GM13976 (cell line): Measurements from ENCODE around the gene OR10D3.

Experiments
- DNase-seq: peaks from one replicate; pipeline ENCODE4 v3.0.0; 2012; ENCODE audit warnings: low spot score
- CTCF ChIP-seq: IDR thresholded peaks from 2 replicates; pipeline ENCODE4 v1.5.1; 2012; ENCODE audit warnings: borderline replicate concordance, mild to moderate bottlenecking; ENCODE audit not compliant: insufficient read depth; ENCODE audit errors: extremely low read depth, missing control alignments, control extremely low read depth
- in situ Hi-C: fragments of 300-500 bp; cut with MboI; formaldehyde crosslinking; loops from one replicate; pipeline ENCODE4 v1.12.0; 2022; ENCODE audit warnings: low sequenced_read_pairs, mixed read lengths, inconsistent platforms; ENCODE audit not compliant: unreplicated experiment

OR10D3 gene, protein sequence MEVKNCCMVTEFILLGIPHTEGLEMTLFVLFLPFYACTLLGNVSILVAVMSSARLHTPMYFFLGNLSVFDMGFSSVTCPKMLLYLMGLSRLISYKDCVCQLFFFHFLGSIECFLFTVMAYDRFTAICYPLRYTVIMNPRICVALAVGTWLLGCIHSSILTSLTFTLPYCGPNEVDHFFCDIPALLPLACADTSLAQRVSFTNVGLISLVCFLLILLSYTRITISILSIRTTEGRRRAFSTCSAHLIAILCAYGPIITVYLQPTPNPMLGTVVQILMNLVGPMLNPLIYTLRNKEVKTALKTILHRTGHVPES

DNA sequence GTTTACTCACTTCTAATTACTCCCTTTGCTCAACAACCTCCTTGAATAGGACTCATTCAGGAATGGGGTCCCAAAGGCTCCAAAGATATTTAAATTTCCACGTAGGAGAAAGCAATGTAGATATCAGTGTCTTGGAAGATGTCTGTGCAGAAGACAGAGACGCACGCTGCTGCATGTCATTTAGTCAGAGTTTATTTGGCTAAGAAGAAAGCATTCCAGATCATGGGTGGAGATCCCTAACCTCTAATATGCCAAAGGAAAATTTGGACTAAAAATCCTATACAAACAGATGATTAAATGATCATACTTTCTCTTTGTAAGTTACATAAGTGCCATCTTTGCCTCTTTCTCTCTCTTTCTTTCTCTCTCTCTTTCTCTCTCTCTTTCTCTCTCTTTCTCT is at the start of gene OR10D3:
TSS of gene OR10D3 (plus strand) at position 278 of the 400 bp plus-strand sequence. CDS start 1,925 bp downstream, outside the sequence.
- DNase-seq: no peak
- in situ Hi-C loops: no loop called here
- TF ChIP-seq CTCF: no peak

GRCh38 chr11:124143034-124143433 is 40.1 kb upstream of the OR10D3 start:
- in situ Hi-C loops: no loop called here
- no peak for DNase-seq
- no peak for TF ChIP-seq CTCF

DNA sequence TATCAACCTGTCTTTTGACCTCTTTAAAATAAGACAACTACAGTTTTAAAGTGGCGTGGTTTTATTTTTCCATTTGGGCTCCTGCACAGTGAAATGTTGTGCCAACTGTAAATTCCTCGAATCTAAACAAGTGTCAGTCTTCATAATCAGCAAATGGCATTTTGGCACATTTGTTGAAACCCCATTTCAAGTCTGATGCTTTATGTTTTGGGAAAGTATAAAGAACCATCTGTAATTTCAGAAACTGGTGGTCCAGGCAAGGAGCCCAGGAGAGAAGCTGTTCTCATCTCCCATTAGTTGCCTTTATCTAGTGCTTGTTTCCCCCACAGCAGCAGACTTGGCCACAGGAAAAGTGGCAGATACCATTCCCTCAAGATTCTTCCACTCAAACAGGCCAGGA is 35.2 kb upstream of the OR10D3 start:
- no peak for TF ChIP-seq CTCF
- DNase-seq: no peak
- in situ Hi-C loops: no loop called here

- in situ Hi-C loops: no loop called here
- TF ChIP-seq CTCF: no peak
- DNase-seq: no peak
Observed at GRCh38 chr11:124150684-124151083, 32.5 kb upstream of the OR10D3 start.

GRCh38 chr11:124152770-124153407 is 30.3 kb upstream of the OR10D3 start:
- no peak for DNase-seq
- TF ChIP-seq CTCF: no peak
- in situ Hi-C loops: no loop called here

DNA sequence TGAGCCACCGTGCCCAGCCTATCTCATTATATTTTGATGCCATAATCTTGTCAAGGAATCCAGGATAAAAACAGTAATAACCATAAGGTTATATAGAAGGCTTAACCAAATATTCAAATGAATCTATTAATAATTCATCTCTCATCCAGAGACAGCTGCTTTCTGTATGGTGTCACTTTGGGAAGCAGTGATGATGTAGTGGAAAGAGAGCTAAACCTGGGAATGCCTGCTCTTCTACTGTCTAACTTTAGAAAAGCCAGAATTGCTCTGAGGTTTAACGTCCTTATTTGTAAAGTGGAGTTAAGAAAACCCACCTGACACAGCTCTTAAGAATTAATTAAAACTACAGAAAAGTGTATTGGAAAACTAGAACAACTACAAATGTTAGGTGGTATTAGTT is 29.3 kb upstream of the OR10D3 start:
- no peak for TF ChIP-seq CTCF
- in situ Hi-C loops: no loop called here
- no peak for DNase-seq
